ENCODE measurements around the gene CEBPG. TPM values are rescaled to one million over a fixed set of nuclear protein-coding genes. Genes with fewer than 3 reads are reported as not detected.

Gene CEBPG
- total RNA-seq, 2 experiments from 2014 or later = 24.0 to 24.4 TPM

DNA sequence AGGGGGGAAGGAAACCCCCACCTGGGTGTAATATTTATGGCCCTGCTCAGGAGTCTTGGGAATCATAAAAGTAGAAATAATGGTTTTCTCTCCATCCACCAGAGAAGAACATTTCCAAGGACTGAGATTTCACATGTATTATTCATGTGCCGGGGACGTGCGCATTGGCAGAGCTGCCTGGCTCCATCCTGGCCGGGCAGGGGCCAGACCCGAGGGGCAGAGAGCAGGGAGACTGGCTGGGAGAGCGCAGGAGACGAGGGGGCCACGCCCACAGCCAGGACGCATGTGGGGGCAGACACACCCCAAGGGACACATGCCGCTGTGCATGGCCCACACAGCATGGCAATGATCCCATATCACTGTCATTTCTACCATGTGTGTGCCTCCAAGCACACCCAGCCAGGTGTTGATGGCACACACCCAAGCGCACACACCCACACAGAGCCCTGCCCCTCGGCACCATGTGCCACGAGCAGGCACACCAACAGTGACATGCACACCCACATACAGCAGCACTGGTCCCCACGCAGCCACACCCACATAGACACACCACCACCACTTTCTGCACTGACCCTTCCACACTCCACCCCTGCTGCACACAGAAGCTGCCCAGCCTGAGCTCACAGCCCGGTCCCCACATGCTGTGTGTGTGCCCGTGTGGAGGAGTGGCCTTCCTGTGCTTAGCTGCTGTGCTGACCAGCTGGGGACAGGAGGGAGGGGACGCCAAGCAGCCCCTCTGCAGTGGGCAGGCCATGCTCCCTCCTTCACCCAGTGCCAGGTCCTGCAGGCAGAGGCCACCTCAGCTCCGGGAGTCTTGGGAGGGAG lies 39.3 kb downstream of the CEBPG start:
- Mint-ChIP-seq H3K27ac (no peak overlapping the region), H3K4me1 (no peaks in the 10 kb centered on the region), H3K27me3 (no peaks in the 10 kb centered on the region), H3K36me3 (ENCODE audit: low read depth) (no peaks in the 10 kb centered on the region), H3K9me3 (no peaks in the 10 kb centered on the region), H3K4me3 (no peak overlapping the region)
- DNase-seq = no peak
- ChIA-PET POLR2A (no interaction called here), CTCF (interaction anchor here (1.1 to 1.5 kb wide), 2 partner anchors 365 to 366 kb away, joined by 3 to 5 read pairs; no protein-coding TSS in a partner anchor)

DNA sequence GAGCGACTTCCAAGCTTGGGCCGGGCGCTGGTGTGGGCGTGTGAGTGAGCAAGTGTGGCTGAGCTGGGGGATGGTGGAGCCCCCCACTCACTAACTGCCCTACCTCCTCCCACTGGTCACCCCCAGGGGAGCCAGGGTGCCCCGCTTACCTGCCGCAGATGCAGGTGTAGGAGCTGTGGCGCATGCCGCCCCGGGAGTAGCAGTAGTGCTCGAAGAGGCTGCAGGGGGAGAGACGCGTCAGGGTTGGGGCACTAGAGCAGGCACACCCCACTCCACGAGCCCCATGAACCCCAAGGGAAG lies 39.9 kb downstream of the CEBPG start:
- no peaks in the 10 kb centered on the region for H3K27me3 Mint-ChIP-seq
- no peak overlapping the region for H3K27ac Mint-ChIP-seq
- H3K4me3 Mint-ChIP-seq = no peak overlapping the region
- ChIA-PET CTCF (interaction anchor here (1.5 kb wide), 1 partner anchor 364 kb away, joined by 5 read pairs; no protein-coding TSS in a partner anchor), POLR2A (no interaction called here)
- no peaks in the 10 kb centered on the region for H3K36me3 Mint-ChIP-seq (ENCODE audit: low read depth)
- no peaks in the 10 kb centered on the region for H3K9me3 Mint-ChIP-seq
- no peak for DNase-seq
- H3K4me1 Mint-ChIP-seq = no peaks in the 10 kb centered on the region

DNA sequence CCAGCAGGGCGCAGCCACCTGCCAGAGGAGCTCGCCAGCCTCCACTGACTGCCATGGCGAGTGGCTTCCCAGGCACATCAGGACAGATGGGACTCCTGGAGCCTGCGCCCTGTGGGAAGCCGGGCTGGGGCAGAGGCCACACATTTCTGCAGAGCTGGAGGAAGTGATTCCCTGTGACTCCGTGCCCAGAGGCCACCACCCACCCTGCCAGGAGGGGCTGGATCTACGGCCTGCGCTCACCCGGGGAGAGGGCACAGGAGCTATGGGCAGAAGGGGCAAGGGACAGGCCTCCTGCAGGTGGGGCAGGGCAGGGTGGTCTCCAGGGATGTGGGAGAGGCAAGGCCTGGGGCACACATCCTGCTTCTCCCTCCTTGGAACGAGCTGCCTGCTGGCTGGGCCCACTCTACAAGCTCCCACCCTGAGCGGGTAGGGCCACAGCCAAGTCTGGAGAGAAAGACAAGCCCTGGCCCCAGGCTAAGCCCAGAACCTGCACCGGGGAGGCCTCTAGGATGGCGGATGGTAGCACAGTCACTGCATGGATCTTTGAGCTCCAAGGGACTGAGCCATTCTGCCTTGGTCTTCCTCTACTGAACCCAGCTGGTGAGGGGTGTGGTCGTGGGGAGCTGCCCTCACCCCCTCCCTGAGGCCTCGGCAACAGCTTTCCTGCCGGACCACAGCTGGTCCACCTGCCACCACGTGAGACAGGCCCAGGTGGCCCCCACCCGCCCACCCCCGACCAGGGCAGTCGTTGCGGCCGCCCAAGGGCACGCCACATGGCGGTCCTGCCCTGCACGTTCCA lies 40.6 kb downstream of the CEBPG start:
- no peak overlapping the region for H3K4me3 Mint-ChIP-seq
- ChIA-PET POLR2A (no interaction called here), CTCF (interaction anchor here (1.5 kb wide), 1 partner anchor 364 kb away, joined by 5 read pairs; no protein-coding TSS in a partner anchor)
- no peaks in the 10 kb centered on the region for H3K27me3 Mint-ChIP-seq
- H3K27ac Mint-ChIP-seq = no peak overlapping the region
- no peaks in the 10 kb centered on the region for H3K4me1 Mint-ChIP-seq
- H3K36me3 Mint-ChIP-seq (ENCODE audit: low read depth) = no peaks in the 10 kb centered on the region
- no peak for DNase-seq
- H3K9me3 Mint-ChIP-seq = no peaks in the 10 kb centered on the region

DNA sequence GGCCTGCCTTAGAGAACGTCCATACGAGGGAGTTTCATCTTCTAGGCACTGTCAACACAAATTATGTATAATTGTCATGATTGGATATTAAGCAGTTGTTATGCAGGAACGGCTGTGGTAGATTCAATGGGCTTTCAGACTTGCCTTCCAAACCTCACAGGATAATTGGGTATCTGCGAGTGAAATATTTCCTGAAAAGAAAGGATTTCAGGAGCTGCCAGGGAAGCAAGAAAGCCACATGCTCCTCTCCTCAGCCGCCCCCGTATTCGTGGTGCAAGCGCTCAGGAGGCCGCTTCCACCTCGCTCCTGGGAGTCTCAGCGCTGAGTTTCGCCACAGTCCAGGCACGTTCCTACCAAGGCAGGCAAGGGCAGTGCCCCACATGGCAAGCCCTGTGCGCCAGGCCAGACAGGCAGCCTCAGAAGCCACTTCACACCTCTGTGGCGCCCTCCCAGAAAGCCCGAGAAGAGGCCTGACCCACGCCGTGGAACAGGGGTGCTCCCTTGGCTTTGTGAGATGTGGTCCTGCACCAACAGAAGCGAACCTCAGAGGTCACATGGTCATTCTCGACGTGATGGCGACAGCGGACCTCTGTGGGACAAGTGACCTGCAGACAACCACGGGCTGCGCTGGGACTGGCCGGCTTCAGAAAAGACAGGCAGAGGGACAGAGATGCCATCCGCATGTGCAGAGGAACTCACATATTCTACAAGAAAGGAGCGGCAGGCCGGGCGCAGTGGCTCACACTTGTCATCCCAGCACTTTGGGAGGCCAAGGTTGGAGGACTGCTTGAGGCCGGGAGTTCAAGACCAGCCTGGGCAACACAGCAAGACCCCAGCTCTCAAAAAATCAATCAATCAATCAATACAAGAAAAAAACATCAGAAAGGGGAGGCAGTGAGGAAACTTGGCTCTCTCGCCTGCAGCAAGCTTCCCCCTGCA lies 41.4 kb downstream of the CEBPG start:
- POLR2A ChIA-PET = no interaction called here
- no peaks in the 10 kb centered on the region for H3K4me1 Mint-ChIP-seq
- CTCF ChIA-PET = interaction anchor here (1.3 to 1.7 kb wide), 2 partner anchors 9 to 356 kb away, joined by 3 to 5 read pairs; no protein-coding TSS in a partner anchor
- no peak overlapping the region for H3K27ac Mint-ChIP-seq
- H3K9me3 Mint-ChIP-seq = no peaks in the 10 kb centered on the region
- DNase-seq = no peak
- H3K36me3 Mint-ChIP-seq (ENCODE audit: low read depth) = no peaks in the 10 kb centered on the region
- no peaks in the 10 kb centered on the region for H3K27me3 Mint-ChIP-seq
- no peak overlapping the region for H3K4me3 Mint-ChIP-seq

DNA sequence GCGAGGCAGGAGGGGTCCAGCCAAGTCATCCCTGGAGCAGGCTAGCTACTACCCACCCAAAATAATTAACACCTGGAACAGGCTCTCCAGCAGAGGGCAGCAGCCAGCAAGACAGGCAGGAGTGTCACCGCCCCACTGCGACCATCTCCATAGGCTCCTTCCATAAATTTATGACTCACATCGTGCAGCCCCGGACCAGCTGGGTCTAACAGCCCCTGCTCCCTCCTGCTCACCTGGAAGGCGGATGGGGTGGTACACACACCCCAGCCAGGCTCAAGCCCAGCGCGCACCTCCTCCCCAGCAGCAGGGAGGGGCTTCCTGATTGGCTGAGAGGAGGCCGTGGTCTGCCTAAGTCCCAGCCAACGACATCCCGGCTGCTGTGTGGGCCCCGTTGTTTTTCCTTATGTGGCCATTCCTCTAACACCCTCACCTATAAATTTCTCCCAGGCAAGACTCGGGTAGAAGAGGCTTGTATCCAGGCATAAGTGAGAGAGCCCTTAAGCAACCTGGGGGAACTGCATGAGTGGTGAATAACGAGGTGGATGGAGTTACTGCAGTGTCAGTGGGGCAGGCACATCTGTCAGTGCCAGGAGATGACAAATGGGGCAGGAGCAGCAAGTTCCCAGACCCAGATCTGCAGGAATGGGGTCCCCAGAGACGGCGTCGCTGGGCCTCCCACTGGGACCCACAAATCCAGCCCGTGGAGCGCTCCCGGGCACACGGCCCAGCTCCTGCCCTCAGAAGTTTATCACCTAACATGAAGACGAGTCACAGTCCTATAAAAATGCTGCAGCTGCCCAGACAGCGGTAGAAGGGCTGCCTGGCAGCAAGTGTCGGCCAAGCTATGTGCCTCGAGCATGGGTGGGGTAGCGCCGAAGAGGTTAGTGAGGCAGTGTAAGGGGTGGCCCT lies 43.1 kb downstream of the CEBPG start:
- H3K4me3 Mint-ChIP-seq = no peak overlapping the region
- no peaks in the 10 kb centered on the region for H3K9me3 Mint-ChIP-seq
- CTCF ChIA-PET = interaction anchor here (0.6 to 1.7 kb wide), 8 partner anchors 8 to 354 kb away, joined by 3 to 6 read pairs (median 3); no protein-coding TSS in a partner anchor
- POLR2A ChIA-PET = no interaction called here
- no peaks in the 10 kb centered on the region for H3K36me3 Mint-ChIP-seq (ENCODE audit: low read depth)
- no peaks in the 10 kb centered on the region for H3K27me3 Mint-ChIP-seq
- H3K27ac Mint-ChIP-seq = no peak overlapping the region
- H3K4me1 Mint-ChIP-seq = no peaks in the 10 kb centered on the region
- peak; percentile 73 for DNase-seq

DNA sequence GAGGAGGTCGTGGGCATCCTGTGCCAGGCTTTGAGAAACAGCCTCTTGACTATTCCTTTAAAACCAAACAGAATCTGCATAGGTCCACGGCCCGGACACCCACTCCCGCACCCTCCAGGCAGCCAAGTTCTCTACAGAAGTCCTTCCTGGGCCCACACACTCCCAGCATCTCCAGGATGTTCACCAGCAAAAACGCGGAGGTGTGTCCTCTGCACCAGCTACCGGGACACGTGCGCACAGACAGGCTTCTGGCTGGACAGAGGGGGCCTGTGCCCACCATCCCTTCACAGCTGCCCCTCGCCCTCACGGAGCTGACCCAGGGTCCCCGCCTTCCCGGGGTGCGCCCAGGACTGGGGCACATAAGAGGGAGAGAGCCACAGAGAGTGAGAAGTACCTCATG lies 44.2 kb downstream of the CEBPG start:
- Mint-ChIP-seq H3K27ac (no peak overlapping the region), H3K36me3 (ENCODE audit: low read depth) (no peaks in the 10 kb centered on the region), H3K4me3 (no peak overlapping the region), H3K9me3 (no peaks in the 10 kb centered on the region), H3K27me3 (no peaks in the 10 kb centered on the region), H3K4me1 (no peaks in the 10 kb centered on the region)
- ChIA-PET POLR2A (no interaction called here), CTCF (no interaction called here)
- DNase-seq = no peak

DNA sequence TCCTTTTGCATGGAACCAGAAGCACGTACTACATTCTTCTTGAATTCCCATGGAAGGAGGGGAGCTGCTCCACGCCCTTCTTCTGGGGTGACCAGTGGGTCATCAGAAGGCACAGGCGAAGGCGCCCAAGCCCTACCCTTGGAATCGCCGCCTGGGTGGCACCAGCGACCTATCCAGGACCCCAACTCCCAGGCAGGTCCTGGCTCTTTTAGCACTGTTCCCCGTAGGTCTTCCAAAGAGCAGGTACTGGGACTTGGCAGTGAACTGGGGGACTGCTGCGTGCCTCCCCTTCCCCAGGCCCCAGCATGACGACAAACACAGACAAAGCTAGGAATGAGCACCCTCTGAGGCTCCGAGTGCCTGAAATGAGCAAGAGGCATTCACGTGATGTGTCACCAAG lies 45.0 kb downstream of the CEBPG start:
- Mint-ChIP-seq H3K4me3 (no peak overlapping the region), H3K4me1 (no peaks in the 10 kb centered on the region), H3K9me3 (no peaks in the 10 kb centered on the region), H3K27me3 (no peaks in the 10 kb centered on the region), H3K36me3 (ENCODE audit: low read depth) (no peaks in the 10 kb centered on the region), H3K27ac (no peak overlapping the region)
- ChIA-PET POLR2A (no interaction called here), CTCF (interaction anchor here (0.6 kb wide), 1 partner anchor 1905 kb away, joined by 3 read pairs; no protein-coding TSS in a partner anchor)
- no peak for DNase-seq

DNA sequence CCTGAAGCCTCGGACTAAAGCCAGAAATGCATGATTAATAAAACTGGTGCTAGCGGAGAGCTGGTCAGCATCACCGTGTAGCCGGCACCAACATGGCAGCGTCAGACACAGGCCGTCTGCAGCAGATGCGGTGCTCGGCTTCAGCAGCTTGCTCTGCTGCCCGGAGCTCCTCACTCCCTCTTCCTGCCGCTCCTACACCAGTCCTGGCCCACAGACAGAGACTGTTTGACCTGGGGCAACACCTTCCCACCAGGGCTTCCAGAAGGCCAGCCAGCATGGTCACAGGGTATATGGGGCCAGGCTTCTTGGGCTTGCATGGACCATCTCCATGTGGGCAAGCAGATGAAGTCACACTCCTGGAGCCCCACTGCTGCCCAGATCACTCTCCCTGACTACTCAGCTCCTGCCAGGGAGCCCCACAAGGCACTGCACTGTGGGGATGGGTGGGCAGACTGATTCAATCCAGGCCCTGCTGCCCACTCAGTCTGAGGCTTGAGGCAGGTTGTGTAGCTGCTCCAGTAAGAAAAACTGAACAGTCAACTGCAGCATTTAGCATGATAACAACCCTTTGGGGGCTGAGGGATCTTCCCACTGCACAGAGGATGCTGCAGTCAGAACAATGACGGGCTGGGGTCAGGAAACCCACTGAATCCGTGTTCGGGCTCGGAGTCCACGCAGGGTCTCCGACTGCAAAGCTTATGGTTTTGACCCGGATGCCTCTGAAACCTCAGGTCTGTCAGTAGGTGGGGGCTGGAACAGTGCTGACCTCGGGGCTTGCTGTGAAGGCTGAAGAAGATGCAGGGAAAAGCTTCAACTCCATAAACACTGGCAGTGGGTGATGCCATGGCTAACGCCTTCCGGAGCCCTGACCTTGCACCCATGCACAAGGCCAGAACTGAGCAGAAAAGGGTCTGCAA lies 45.6 kb downstream of the CEBPG start:
- H3K27me3 Mint-ChIP-seq = no peaks in the 10 kb centered on the region
- CTCF ChIA-PET = interaction anchor here (0.6 to 1.2 kb wide), 4 partner anchors 9 to 1904 kb away, joined by 3 read pairs; partner anchors contain the start of gene CEBPG

DNA sequence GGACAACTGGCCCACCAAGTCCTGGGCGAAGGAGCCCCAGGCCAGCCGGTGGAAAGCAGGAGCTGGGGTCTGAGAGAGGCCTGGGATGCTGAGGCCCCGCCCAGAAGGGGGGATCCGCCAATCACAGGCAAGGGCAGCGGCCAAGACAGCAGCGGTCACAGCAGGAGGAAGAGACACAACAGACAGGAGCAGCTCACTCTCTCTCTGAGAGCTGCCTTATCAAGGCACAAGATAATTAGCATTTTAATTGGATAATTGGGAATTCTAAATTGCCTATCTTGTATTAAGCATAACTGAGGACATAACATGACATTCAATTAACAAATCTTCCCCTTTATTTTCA lies 46.2 kb downstream of the CEBPG start:
- Mint-ChIP-seq H3K36me3 (ENCODE audit: low read depth) (no peaks in the 10 kb centered on the region), H3K27ac (no peak overlapping the region), H3K27me3 (no peaks in the 10 kb centered on the region), H3K4me3 (no peak overlapping the region), H3K9me3 (no peaks in the 10 kb centered on the region), H3K4me1 (no peaks in the 10 kb centered on the region)
- ChIA-PET CTCF (interaction anchor here (0.9 to 1.2 kb wide), 3 partner anchors 9 to 46 kb away, joined by 3 read pairs; partner anchors contain the start of gene CEBPG), POLR2A (no interaction called here)
- DNase-seq = no peak

More for the DNA sequence above, 45.6 kb downstream of the CEBPG start:
- Mint-ChIP-seq H3K9me3 (no peaks in the 10 kb centered on the region), H3K4me1 (no peaks in the 10 kb centered on the region), H3K36me3 (ENCODE audit: low read depth) (no peaks in the 10 kb centered on the region), H3K4me3 (no peak overlapping the region), H3K27ac (no peak overlapping the region)
- DNase-seq = no peak
- POLR2A ChIA-PET = no interaction called here

DNA sequence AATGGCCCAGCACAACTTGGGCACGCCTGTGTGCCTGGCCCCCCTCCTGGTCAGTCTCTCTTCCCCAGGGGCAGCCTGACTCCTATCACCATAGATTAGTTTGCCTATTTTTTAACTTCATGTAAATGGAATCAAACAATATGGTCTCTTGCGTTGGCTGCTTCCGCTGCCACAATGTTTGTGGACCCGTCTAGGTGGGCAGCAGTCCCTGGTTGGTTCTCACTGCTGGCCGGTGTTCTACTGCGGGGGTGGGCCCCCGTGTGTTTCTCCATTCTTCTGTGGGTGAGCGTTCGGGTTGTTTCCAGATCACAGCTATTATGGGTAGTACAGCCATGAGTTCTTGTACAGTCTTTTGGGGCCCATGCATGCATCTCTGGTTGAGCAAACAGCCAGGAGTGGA lies 47.3 kb downstream of the CEBPG start:
- Mint-ChIP-seq H3K9me3 (no peaks in the 10 kb centered on the region), H3K4me1 (no peaks in the 10 kb centered on the region), H3K27me3 (no peaks in the 10 kb centered on the region), H3K36me3 (ENCODE audit: low read depth) (no peaks in the 10 kb centered on the region), H3K27ac (no peak overlapping the region), H3K4me3 (no peak overlapping the region)
- ChIA-PET CTCF (interaction anchor here (1.2 kb wide), 1 partner anchor 14 kb away, joined by 3 read pairs; no protein-coding TSS in a partner anchor), POLR2A (no interaction called here)
- DNase-seq = no peak

DNA sequence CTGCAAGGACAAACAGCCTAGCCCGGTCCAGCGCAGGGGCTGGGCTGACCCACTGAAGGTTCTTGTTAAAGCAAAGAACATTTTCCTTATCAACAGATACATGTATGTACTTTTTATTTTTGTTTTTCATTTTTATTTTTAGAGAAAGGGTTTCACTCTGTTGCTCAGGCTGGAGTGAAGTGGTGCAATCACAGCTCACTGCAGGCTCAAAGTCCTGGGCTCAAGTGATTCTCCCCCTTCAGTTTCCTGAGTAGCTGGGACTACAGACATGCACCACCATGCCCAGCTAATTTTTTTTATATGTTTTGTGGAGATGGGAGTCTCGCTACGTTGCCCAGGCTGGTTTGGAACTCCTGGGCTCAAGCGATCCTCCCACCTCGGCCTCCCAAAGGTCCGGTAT lies 47.9 kb downstream of the CEBPG start:
- DNase-seq = no peak
- no peak overlapping the region for H3K4me3 Mint-ChIP-seq
- H3K4me1 Mint-ChIP-seq = no peaks in the 10 kb centered on the region
- POLR2A ChIA-PET = no interaction called here
- H3K36me3 Mint-ChIP-seq (ENCODE audit: low read depth) = no peaks in the 10 kb centered on the region
- H3K27ac Mint-ChIP-seq = no peak overlapping the region
- H3K9me3 Mint-ChIP-seq = no peaks in the 10 kb centered on the region
- CTCF ChIA-PET = no interaction called here
- H3K27me3 Mint-ChIP-seq = no peaks in the 10 kb centered on the region

Data from activated CD4-positive, alpha-beta T cell treated with anti-CD3 and anti-CD28 coated beads, Interleukin-2, amount 10 ng/mL, durations not matched to agents 7 days and 5 days (primary cell).